Thyroid gland (tissue), 4 donors: ENCODE results near the gene TAF11L9. TPM values are rescaled to one million over a fixed set of nuclear protein-coding genes. Genes with fewer than 3 reads are reported as not detected.

ENCODE experiments used
- small RNA-seq: library from RNA; depleted of rRNA; stranded (forward); fragments of <200 nt; gene quantifications from one replicate; pipeline ENCODE3, GENCODE V24; 2016
- total RNA-seq, 4 donors: library from RNA; depleted of rRNA; stranded (reverse); fragments of >200 nt; gene quantifications; one replicate each; pipeline ENCODE4 v1.2.3, GENCODE V29; 2016

The TAF11L9 gene
- total RNA-seq, 4 donors from 2014 or later, result not detected

Small RNAs within 50 kb of the gene (small RNA-seq; reads per million reads assigned to genes)
- not detected for gene AC233724.3
- not detected for gene AC233724.4
- gene AC233724.6, result not detected
- gene AC233724.7, result not detected

Other genes with a start within 250 kb of the TAF11L9 start
- not detected for gene TAF11L2, start 96.2 kb downstream of the TAF11L9 start, total RNA-seq
- gene TAF11L3, start 76.0 kb downstream of the TAF11L9 start, total RNA-seq, result not detected
- not detected for gene TAF11L4, start 72.6 kb downstream of the TAF11L9 start, total RNA-seq
- gene TAF11L5, start 69.2 kb downstream of the TAF11L9 start, total RNA-seq, result not detected
- gene TAF11L6, start 65.7 kb downstream of the TAF11L9 start, total RNA-seq, result not detected
- gene TAF11L7, start 8.6 kb downstream of the TAF11L9 start, total RNA-seq, result not detected
- gene TAF11L8, start 3.4 kb downstream of the TAF11L9 start, total RNA-seq, result not detected
- not detected for gene TAF11L10, start 3.4 kb upstream of the TAF11L9 start, total RNA-seq
- gene TAF11L11, start 9.8 kb upstream of the TAF11L9 start, total RNA-seq, result not detected
- not detected for gene TAF11L12, start 16.0 kb upstream of the TAF11L9 start, total RNA-seq
- not detected for gene TAF11L13, start 37.7 kb upstream of the TAF11L9 start, total RNA-seq
- gene TAF11L14, start 40.1 kb upstream of the TAF11L9 start, total RNA-seq, result not detected